ENCODE measurements around the gene FAM13C.

GRCh38 chr10:59395984-59396383 lies 33.6 kb upstream of the FAM13C start:
- no peak for TF ChIP-seq POLR2AphosphoS5 (IDR thresholded peaks at IDR 0.05; ENCODE audit: borderline replicate concordance, low read depth, low read length)
- no peak for TF ChIP-seq EZH2 (IDR thresholded peaks at IDR 0.05)
